IMR-90 (cell line): ENCODE measurements around the gene PPM1L.

Source experiments
- POLR2A ChIP-seq: IDR thresholded peaks from 2 replicates; pipeline ENCODE4 v1.6.1; 2012; ENCODE audit warnings: mild to moderate bottlenecking, low read depth, low read length
- RFX5 ChIP-seq: IDR thresholded peaks from 2 replicates; pipeline ENCODE4 v1.8.0; 2012; ENCODE audit warnings: low read depth, mild to moderate bottlenecking, low read length, moderate library complexity
- TF ChIP-seq, protein P1 (sequence below): conservative IDR thresholded peaks from 2 replicates; pipeline ENCODE4 v1.5.1; 2012; ENCODE audit warnings: mild to moderate bottlenecking, low read depth, low read length, improper control_type of control experiment
- TF ChIP-seq, protein P2 (sequence below): fragments of 150-350 bp; IDR thresholded peaks from 2 replicates; pipeline ENCODE4 v1.6.1; 2017; ENCODE audit warnings: mild to moderate bottlenecking, antibody characterized with exemption, low read length, low read depth

DNA sequence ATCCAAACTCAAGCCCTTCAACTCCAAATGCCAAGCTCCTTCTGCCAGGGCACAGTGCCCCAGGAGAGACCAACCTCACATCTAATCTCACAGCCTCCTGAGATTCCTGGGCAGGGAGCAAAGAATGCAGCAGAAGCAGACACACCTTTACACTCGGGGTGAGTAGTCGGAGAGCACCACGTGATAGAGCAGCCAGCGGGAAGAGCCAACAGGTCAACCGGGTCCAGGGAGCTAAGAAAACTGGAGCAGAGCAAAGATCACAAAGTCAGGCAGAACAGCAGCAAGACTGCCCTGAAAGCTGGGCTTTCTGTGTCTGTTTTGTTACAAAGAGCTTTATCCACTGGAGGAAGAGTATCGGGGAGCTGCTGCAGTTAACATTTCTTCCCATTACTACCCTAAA, 345.0 kb downstream of the PPM1L start:
- TF ChIP-seq, protein P1, sequence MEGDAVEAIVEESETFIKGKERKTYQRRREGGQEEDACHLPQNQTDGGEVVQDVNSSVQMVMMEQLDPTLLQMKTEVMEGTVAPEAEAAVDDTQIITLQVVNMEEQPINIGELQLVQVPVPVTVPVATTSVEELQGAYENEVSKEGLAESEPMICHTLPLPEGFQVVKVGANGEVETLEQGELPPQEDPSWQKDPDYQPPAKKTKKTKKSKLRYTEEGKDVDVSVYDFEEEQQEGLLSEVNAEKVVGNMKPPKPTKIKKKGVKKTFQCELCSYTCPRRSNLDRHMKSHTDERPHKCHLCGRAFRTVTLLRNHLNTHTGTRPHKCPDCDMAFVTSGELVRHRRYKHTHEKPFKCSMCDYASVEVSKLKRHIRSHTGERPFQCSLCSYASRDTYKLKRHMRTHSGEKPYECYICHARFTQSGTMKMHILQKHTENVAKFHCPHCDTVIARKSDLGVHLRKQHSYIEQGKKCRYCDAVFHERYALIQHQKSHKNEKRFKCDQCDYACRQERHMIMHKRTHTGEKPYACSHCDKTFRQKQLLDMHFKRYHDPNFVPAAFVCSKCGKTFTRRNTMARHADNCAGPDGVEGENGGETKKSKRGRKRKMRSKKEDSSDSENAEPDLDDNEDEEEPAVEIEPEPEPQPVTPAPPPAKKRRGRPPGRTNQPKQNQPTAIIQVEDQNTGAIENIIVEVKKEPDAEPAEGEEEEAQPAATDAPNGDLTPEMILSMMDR = no peak
- TF ChIP-seq POLR2A (no peak), RFX5 (no peak)
- TF ChIP-seq, protein P2, sequence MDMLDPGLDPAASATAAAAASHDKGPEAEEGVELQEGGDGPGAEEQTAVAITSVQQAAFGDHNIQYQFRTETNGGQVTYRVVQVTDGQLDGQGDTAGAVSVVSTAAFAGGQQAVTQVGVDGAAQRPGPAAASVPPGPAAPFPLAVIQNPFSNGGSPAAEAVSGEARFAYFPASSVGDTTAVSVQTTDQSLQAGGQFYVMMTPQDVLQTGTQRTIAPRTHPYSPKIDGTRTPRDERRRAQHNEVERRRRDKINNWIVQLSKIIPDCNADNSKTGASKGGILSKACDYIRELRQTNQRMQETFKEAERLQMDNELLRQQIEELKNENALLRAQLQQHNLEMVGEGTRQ = no peak
